Adrenal gland (tissue), 12 donors: ENCODE measurements around the gene COIL. TPM values are rescaled to one million over a fixed set of nuclear protein-coding genes. Genes with fewer than 3 reads are reported as not detected.

ENCODE experiments used
- DNase-seq, 7 donors: peaks; one replicate each; pipeline ENCODE4 v3.0.0-alpha.2; 2019 to 2020
- H3K27ac ChIP-seq, 5 donors: fragments of 200-600 bp; sonication (generic) in 4 of 5; 1 replicate in 3 of 5; 2 replicates in 2 of 5; pipeline versions ENCODE4 v1.5.1 to v1.8.0; 2016 to 2020; ENCODE audit warnings: mild to moderate bottlenecking in 1 of 5
- H3K27me3 ChIP-seq: fragments of 200-600 bp; 2 replicates; pipeline ENCODE4 v1.8.0; 2021
- H3K36me3 ChIP-seq, 2 donors: fragments of 200-600 bp; replicated peaks in 1 of 2; 1 replicate in 1 of 2; 2 replicates in 1 of 2; pipeline versions ENCODE4 v1.5.1 to v1.8.0; 2018 to 2022
- H3K4me1 ChIP-seq, 2 donors: fragments of 200-600 bp; replicated peaks in 1 of 2; 1 replicate in 1 of 2; 2 replicates in 1 of 2; pipeline versions ENCODE4 v1.5.1 to v1.8.0; 2018 to 2021
- H3K4me3 ChIP-seq, 4 donors: fragments of 200-600 bp; sonication (generic) in 3 of 4; one replicate each; pipeline ENCODE4 v1.5.1; 2016 to 2018
- H3K9me3 ChIP-seq, 3 donors: fragments of 200-600 bp; sonication (generic) in 1 of 3; replicated peaks in 1 of 3; 1 replicate in 2 of 3; 2 replicates in 1 of 3; pipeline versions ENCODE4 v1.5.1 to v1.8.0; 2016 to 2021
- POLR2A ChIP-seq, 2 donors: fragments of 450-650 bp; IDR thresholded peaks; one replicate each; pipeline ENCODE4 v1.6.1; 2017; ENCODE audit warnings: antibody characterized with exemption in 2 of 2, mild to moderate bottlenecking in 2 of 2, moderate library complexity in 1 of 2
- WGBS, 4 donors: extraction: QIAGEN DNeasy Blood & Tissue Kit in 2 of 4; methylation state at CpG; one replicate each; pipeline versions ENCODE4 v1.1.5 to v1.1.7; 2013 to 2017; 5-methylcytosine and 5-hydroxymethylcytosine counted together
- intact Hi-C, 2 donors: fragments of 100-400 bp; cut with DNase I; formaldehyde crosslinking; loops; one replicate each; pipeline versions ENCODE4 v1.14.1 to v1.15.0; 2022 to 2023
- polyA plus RNA-seq, 3 donors: library from polyadenylated mRNA; stranded (reverse); fragments of 200-250 nt in 2 of 3; fragments of 350-450 nt in 1 of 3; fragmentation: Illumina TruSeq in 1 of 3; extraction: RNeasy Lipid Tissue Mini Kit (QIAGEN cat#74804) in 1 of 3; gene quantifications; one replicate each; pipeline ENCODE4 v1.2.3, GENCODE V29; 2013 to 2014
- total RNA-seq, 9 donors: library from RNA; depleted of rRNA in 4 of 9; stranded (reverse); fragments of >200 nt in 4 of 9; fragments of 120-200 nt in 1 of 9; fragmentation: NEBNext Ultra II Directional in 1 of 9; extraction: Animal tissue kit (Norgen Biotek cat#: 25700) in 1 of 9; gene quantifications; one replicate each; pipeline versions ENCODE4 v1.1.0 to v1.2.4, GENCODE V29; 2013 to 2023
- TF ChIP-seq, protein P1 (sequence below), 6 experiments: fragments of 450-650 bp in 4 of 6; fragments of 200-600 bp in 2 of 6; sonication (generic) in 1 of 6; IDR thresholded peaks; 1 replicate in 5 of 6; 2 replicates in 1 of 6; pipeline versions ENCODE4 v1.5.1 to v1.8.0; 2016 to 2021; ENCODE audit warnings: antibody characterized with exemption in 6 of 6, mild to moderate bottlenecking in 2 of 6, moderate library complexity in 1 of 6
- donor health status: healthy with polysubstance abuse.
- donor health status: Bipolar disorder and iron deficiency.
- donor health status: DM: yes; HTN: yes; CAD: no.
- donor health status: DM: no; HTN: no; CAD: no.
- donor health status: DM: no; HTN: no; CAD: no.
- donor health status: DM: yes; HTN: yes; CAD: no.

Gene COIL
- total and polyA plus RNA-seq, 12 donors = 4.3 to 16.7 (median 9.0) TPM

DNA sequence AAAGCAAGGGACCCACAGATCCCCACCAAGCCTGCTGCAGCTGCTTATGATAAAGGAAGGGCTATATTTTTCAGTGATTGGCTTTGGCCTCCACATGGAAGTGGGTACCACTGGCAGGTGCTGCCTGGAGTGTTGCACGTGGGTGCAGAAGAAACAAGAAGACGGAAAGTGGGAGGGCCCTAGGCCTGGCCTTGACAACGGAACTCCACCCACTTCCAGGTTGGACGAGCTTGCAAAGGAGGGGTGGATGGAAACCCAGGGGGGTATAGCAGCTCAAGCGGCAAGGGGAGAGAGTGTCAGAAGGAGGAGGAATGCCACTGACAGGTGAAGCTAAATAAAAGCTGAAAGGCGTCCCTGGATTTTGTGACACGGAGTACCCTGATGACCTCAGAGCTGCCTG, 67.3 kb downstream of the COIL start:
- Histone ChIP-seq H3K27ac (no peak overlapping the region), H3K4me1 (no peaks in the 10 kb centered on the region), H3K27me3 (no peaks in the 10 kb centered on the region), H3K36me3 (peaks cover 0 to 78% of the 10 kb centered on the region in 2 donors), H3K4me3 (no peak overlapping the region), H3K9me3 (no peaks in the 10 kb centered on the region)
- TF ChIP-seq, protein P1, sequence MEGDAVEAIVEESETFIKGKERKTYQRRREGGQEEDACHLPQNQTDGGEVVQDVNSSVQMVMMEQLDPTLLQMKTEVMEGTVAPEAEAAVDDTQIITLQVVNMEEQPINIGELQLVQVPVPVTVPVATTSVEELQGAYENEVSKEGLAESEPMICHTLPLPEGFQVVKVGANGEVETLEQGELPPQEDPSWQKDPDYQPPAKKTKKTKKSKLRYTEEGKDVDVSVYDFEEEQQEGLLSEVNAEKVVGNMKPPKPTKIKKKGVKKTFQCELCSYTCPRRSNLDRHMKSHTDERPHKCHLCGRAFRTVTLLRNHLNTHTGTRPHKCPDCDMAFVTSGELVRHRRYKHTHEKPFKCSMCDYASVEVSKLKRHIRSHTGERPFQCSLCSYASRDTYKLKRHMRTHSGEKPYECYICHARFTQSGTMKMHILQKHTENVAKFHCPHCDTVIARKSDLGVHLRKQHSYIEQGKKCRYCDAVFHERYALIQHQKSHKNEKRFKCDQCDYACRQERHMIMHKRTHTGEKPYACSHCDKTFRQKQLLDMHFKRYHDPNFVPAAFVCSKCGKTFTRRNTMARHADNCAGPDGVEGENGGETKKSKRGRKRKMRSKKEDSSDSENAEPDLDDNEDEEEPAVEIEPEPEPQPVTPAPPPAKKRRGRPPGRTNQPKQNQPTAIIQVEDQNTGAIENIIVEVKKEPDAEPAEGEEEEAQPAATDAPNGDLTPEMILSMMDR (IDR thresholded peaks at IDR 0.05) = no peak
- no peak for TF ChIP-seq POLR2A (IDR thresholded peaks at IDR 0.05)
- WGBS, 4 donors = 74 to 78% (median 75%) methylated on average over 7 of the region's 7 CpGs
- intact Hi-C loops = no loop called here
- DNase-seq = no peak

DNA sequence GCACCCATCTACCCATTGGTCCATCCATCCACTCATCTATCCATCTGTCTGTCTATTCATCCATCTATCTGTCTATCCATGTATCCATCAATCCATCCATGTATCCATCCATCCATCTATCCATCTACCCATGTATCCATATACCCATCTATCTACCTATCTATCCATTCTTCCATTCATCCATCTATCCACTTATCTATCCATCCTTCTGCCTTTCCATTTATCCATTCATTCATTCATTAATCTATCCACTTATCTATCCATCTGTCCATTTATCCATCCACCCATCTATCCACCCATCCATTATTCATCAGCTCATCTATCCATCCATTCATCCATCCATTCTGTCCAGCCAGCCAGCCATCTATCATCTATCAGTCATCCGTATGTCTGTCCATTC, 68.5 kb downstream of the COIL start:
- Histone ChIP-seq H3K4me3 (no peak overlapping the region), H3K9me3 (no peaks in the 10 kb centered on the region), H3K36me3 (peaks cover 0 to 69% of the 10 kb centered on the region in 2 donors), H3K27me3 (no peaks in the 10 kb centered on the region), H3K4me1 (no peaks in the 10 kb centered on the region), H3K27ac (no peak overlapping the region)
- no peak for TF ChIP-seq POLR2A (IDR thresholded peaks at IDR 0.05)
- TF ChIP-seq, protein P1 (IDR thresholded peaks at IDR 0.05) = no peak
- no peak for DNase-seq
- intact Hi-C loops = no loop called here
- 94 to 97% (median 96%) methylated on average over 1 of the region's 1 CpG for WGBS, 4 donors

DNA sequence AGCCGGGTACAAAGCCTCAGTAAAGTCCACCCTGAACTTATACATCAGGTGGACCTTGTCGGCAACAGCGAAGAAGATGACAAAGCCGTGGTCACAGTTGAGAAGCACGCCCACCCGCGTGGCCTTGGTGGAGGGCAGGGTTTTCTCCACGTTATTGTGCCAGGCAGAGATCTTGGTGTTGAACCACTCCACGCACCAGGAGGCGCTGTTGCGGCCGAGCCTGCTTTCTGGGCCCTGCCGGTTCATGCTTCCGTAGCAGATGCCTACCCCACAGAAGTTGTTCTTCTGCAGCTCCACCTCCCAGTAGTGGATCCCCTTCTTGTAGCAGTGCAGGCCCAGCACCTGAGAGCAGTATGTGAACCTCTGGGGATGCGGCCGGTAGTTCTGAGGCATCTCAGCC, 69.1 kb downstream of the COIL start:
- 88 to 96% (median 89%) methylated on average over 5 to 16 of the region's 16 CpGs for WGBS, 4 donors
- no peak for TF ChIP-seq POLR2A (IDR thresholded peaks at IDR 0.05)
- TF ChIP-seq, protein P1 (IDR thresholded peaks at IDR 0.05) = peak in 4 of 6 experiments; percentile 32 to 54 (median 38)
- Histone ChIP-seq H3K27ac (no peak overlapping the region), H3K9me3 (no peaks in the 10 kb centered on the region), H3K4me3 (no peak overlapping the region), H3K4me1 (no peaks in the 10 kb centered on the region), H3K36me3 (peaks cover 0 to 64% of the 10 kb centered on the region in 2 donors), H3K27me3 (no peaks in the 10 kb centered on the region)
- peak in 4 of 7 donors; percentile 22 to 56 (median 46) for DNase-seq
- intact Hi-C loops = no loop called here

DNA sequence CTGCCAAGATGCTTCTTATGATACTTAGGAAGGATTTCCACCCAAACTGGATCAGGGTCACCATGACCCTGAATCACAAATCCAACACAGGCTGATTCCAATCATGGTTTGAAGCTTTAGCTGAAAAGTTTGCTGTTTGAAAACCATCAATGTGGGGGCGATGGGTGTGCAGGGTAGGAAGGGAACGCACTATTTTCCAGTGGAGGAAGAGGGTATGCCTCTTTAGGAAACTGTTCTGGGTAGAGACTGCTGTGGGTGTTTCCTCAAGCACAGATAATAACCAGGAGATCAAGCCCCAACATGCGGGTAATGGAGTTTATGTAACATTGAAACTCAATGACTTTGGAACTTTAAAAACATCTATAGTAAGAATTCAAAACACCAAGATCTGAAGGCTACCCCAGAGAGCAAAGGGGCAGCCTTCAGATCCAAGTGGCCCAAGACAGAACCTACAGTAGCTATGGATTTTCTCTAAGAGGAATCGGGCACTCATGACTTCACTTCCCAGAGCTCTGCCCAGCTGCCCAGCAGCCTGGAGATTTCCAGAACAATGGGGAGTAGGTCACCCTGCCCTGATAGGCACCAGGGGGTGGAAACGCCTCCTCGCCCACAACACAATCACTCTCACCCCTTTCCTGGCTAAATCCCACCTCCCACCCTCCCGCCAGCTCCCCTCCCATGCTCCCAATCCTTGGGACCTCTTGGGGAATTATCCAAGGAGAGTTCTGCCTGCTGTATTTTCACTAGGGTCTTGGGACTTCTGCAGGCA, 69.8 kb downstream of the COIL start:
- H3K9me3 ChIP-seq = no peaks in the 10 kb centered on the region
- intact Hi-C loops = no loop called here
- H3K36me3 ChIP-seq = peaks cover 0 to 59% of the 10 kb centered on the region in 2 donors
- 89 to 96% (median 93%) methylated on average over 5 to 7 of the region's 7 CpGs for WGBS, 4 donors
- no peak overlapping the region for H3K27ac ChIP-seq
- TF ChIP-seq, protein P1 (IDR thresholded peaks at IDR 0.05) = no peak
- TF ChIP-seq POLR2A (IDR thresholded peaks at IDR 0.05) = no peak
- no peak for DNase-seq
- no peaks in the 10 kb centered on the region for H3K27me3 ChIP-seq
- H3K4me3 ChIP-seq = no peak overlapping the region
- H3K4me1 ChIP-seq = no peaks in the 10 kb centered on the region
